CD4-positive, alpha-beta T cell treated with Interleukin-1 beta for 1 hour (primary cell): ENCODE results near the gene CRYAB.
A peak's percentile ranks its signal among the peaks of the same experiment; 100 is the strongest.
"Not testable (repeated sequence)": the region's sequence is repeated elsewhere in the genome, so short reads cannot be mapped to it uniquely, and the experiment has no call there.

Experiments used
- DNase-seq, 2 donors: peaks; one replicate each; pipeline ENCODE4 v3.0.0-alpha.2; 2020 to 2022

CRYAB gene

DNA sequence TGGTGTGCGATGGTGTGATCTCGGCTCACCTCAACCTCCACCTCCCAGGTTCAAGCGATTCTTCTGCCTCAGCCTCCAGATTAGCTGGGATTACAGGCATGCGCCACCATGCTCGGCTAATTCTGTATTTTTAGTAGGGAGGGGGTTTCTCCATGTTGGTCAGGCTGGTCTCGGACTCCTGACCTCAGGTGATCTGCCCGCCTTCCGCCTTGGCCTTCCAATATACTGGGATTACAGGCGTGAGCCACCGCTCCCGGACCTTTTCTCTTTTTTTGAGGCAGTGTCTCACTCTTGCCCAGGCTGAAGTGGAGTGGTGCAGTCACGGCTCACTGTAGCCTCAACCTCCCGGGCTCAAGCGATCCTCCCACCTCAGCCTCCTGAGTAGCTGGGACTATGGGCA, 21.6 kb upstream of the CRYAB start:
- DNase-seq = not testable (repeated sequence)

DNA sequence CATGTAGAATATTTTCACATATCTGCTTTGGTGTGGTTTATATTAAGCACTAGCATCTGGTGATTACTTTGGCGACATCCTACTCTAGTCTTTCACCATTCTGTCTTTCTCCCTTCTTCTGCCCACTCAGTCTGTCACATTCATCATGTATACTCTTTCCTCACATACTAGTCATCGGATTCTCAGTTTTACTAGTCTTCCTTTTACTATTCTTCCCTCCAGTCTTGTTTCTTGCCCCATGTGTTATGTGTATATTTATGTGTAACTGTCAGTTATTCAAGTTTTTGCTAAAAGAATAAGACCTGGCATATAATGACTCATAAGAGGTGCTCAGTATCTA, 21.0 kb upstream of the CRYAB start:
- no peak for DNase-seq

DNA sequence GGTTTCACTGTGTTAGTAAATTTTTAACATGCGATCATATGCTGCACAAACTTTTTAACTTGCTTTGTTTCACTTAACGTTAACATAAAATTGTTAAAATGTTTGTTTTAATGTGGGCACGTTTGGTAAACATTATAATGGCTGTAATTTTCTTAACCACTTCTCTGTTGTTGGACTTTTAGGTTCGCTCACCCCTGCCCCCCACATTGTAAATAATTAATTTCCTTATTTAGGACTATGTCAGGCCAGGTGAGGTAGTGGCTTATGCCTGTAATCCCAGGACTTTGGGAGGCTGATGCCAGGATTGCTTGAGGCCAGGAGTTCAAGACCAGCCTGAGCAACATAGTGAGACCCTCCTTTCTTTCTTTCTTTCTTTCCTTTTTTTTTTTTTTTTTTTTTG, 18.9 kb upstream of the CRYAB start:
- no peak for DNase-seq

DNA sequence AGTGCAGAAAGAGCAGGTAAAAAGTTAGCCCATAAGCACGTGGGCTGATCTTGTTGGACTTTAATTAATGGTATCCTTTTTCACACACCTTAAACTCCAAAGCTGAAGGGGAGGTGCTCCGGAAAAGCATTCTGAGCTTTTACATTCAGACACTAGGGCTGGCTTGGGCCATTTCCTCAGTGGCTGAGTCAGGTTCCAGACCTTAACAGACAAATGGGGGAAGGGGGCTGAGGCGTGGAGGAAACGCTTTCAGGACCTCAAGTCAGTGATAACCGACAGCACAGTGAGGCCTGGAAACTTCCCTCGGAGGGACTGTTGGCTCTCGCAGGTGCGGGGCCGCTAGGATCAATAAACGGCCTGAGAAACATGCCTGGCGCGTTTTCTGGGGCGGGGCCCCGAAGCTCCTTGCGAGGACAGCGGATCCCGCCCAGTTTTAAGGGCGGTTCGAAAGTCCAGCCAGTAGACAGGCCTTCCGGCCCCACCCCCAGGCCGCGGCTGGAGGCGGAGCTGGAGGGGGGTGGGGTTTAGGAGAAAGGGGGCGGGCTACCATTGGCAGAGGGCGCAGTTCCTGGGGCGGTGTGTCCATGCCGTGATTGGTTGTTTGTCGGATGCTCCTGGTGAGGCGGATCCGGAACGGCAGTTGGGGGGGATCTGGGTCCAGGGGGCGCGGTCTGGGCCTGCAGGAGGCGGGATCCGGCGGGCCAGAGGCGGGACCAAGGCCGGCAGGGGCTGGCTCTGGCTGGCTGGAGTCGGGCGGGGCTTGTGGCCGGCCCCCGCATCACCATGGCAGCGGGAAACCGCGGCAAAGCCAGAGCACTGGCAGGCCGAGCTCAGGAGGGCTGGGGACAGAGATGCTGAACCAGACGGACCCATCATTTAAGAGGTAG, 15.2 kb upstream of the CRYAB start:
- DNase-seq = peak; percentile 97 to 98

DNA sequence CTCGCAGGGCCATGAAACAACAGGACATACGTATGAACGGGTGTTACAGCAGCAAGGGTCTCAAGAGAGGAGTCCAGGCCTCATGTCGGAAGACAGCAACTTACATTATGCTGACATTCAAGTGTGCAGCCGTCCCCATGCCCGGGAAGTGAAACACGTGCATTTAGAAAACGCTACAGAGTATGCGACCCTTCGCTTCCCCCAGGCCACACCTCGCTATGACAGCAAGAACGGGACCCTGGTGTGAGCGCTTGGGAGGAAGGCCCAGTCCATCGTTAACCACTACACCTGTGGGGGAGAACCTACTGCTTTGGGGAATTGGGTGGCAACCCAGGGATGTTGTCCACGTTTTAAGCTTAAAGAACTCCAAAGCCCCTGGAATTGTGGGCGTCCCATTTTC, 14.4 kb upstream of the CRYAB start:
- no peak for DNase-seq

DNA sequence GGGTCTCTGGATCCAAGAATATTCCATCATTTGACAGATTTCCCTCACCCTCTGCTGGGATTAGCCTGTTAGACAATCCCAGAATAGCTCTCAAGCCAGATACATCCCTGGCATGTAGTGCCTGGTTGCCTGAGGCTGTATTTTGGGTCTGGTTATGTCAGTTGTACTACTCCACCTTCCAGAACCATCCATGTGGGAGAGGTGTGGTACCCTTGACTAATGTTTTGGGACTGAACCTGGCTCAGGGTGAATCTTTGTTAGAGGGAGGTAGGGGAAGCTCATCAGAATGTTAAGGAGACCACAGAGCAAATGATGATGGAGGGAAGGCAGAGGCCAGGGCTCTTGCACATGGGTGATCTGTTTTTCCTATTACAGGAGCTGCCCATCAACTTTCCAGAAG, 12.4 kb upstream of the CRYAB start:
- DNase-seq = no peak

DNA sequence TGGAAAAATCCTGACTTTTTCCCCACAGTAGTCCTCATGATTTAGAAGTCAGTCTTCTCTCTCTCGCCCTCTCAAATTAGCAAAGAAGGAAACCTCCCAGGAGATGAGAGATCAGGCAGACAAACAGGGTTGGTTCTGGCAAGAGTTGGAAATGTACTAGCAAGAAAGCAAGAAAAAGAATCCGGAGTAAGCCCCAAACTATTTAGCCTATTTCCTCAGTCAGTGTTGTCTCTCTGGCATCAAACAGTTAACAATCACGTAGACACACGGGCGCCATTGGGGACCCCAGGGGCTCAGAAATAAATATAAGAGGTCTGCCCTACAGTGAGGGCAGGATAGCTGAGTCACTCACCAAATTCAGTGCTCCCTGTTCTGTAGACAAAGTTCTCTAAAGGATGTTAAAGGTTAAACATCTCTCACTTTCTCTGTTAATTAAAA, 11.8 kb upstream of the CRYAB start:
- DNase-seq = no peak

DNA sequence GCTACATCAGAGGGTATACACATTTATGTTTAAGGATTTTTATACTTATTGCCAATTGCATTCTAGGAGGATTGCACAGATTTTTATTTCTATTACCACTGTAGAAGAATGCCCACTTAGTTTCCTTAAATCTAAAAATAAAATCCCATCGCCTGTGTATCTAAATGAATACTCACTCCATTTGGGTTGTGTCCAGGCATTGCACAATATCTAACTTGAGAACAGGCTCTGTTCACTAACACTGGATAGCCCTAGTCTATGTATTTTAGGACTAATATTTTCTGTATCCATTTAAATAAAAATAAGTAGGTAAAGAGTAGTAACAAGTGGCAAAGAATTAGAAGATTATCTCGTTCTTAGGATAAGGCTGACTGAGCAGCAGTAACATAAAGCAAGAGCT, 11.2 kb upstream of the CRYAB start:
- DNase-seq = no peak

DNA sequence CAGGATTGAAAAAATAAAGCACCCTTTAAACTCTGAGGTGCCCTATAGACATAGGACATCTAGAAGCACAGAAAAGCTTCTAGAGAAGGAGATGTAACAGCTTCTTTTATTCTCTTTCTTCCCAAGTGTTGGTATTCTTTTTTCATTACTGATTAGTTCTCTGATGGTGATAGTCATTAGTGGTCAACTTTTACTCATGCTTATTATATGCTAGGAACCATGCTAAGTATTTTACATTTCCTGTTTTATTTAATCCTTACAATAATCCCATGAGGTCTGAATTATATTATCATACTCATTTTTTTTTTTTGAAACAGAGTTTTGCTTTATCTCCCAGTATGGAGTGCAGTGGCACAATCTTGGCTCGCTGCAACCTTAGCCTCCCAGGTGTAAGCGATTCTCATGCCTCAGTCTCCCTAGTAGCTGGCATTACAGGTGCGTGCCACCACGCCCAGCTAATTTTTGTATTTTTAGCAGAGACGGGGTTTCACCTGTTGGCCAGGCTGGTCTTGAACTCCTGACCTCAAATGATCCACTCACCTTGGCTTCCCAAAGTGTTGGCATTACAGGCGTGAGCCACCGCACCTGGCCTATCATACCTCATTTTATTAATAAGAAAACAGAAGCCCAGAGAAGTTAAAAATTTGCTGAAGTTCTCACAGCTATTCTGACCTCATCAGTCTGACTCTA, 10.1 kb upstream of the CRYAB start:
- no peak for DNase-seq

DNA sequence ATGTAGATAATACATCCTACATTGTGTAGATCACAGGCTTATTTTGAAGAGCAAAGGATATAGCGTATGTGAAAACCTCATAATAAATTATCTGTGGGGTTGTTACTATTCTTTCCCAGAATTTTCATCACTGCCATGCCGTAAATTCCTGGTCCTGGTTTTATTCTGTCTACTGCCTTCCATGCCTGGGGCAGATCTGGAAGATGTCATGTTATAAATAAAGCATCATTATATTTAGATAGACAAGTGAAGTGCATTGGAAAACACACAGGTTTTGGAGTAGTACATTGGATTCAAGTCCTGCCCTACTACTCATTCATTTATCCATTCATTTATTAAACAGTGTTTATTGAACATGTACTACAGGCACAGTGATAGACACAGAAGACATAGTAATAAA, 9.3 kb upstream of the CRYAB start:
- DNase-seq = no peak

DNA sequence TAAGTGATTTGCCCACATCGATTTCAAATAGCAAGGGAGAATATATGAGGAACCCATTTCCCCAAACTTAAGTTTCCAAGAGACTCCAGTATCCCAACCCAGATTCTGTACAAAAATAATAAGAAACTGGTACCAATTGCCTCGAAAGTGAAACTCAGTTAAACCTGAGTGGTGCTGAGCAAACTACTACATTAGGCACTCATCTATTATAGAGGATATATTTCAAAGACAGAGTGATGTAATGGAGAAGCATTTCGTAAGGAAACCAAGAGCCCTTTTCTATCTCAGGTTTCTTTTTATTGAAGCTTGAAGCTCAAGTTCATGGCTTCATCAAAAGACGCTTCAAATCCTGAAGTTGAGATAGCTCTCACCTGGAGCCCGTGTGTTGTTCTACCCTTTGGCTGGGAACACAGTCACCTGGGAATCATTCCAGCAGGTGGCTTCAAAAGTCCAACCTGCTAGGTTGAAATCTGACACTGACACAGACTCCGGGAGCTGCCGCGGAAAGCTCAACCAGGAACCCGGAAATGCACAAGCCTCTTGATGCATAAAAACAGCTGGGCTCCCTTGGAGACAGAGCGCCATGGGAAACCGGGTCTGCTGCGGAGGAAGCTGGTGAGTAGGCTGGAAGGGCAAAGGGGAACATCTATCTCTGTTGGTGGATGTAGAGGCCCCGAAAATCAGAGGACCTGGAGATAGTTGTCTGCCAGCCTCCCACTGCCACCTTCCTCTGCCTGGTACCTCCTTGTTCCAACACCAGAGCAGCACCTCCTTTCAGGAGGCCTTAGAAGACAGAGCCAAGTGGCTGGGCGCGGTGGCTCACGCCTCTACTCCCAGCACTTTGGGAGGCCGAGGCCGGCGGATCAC, 7.1 kb upstream of the CRYAB start, which contains the start of gene C11orf52:
Gene C11orf52, plus strand, starts transcription at position 524 of the 867 bp plus-strand sequence. Its CDS starts 60 bp downstream, at position 584.
- no peak for DNase-seq

DNA sequence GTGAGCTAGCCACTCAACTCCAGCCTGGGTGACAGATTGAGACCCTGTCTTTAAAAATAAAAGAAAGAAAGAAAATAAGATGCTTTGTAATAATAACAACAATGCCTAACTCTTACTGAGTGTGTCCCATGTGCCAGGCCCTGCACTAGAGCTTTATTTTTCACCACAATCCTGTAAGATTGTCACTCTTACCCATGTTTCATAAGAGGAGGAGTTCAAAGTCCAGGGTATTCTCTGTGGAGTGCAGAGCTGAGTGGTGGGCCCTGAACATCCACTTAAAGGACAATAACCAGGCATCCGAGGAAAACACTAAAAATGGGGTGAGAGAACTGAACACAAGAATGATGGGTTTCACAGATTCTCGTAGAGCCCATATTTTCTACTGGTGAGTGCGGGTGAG, 6.2 kb upstream of the CRYAB start:
- no peak for DNase-seq

DNA sequence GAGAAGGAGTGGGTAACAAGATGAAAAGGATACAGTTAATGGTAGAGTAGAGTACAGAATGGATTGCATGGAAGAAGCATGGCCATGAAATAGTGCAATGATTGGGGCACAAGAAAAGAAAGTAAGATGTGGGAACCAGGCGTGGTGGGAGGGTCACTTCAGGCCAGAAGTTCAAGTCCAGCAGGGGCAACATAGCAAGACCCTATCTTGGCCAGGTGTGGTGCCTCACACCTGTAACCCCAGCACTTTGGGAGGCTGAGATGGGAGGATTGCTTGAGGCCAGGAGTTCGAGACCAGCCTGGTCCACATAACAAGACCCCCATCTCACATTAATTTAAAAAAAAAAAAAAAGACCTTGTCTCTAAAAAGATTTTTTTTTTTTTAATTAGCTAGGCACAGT, 5.7 kb upstream of the CRYAB start:
- DNase-seq = no peak

DNA sequence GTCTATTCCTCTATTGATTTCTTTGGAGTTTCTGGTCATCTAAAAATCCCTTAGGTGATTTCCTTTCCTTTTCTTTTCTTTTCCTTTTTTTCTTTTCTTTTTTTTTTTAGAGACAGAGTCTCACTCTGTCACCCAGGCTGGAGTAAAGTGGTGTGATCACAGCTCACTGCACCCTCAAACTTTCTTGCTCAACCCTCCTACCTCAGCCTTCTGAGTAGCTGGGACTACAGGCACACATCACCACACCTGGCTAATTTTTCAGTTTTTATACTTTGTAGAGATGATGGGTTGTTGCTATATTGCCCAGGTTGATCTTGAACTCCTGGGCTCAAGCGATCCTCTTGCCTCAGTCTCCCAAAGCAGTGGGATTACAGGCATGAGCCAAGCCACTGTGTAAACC, 5.2 kb upstream of the CRYAB start:
- no peak for DNase-seq

DNA sequence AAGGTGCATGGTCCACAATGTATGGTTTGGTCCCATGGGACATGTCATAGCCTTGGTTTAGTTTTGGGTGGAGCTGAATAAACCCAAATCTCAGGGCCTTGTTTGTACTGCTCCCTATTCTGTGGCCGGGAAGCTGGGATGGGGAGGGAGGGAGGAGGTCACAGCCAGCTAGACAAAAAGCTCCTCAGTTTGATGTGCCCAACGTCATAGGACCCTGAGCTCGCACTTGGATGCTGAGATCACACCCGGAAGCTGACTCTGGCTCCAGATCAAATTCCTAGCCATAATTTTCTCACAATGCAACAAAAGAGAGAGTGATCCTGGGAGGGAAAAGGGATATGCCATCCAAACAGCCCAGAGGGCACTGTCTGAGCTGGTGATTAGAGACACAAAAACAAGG, 2.4 kb upstream of the CRYAB start:
- DNase-seq = no peak

DNA sequence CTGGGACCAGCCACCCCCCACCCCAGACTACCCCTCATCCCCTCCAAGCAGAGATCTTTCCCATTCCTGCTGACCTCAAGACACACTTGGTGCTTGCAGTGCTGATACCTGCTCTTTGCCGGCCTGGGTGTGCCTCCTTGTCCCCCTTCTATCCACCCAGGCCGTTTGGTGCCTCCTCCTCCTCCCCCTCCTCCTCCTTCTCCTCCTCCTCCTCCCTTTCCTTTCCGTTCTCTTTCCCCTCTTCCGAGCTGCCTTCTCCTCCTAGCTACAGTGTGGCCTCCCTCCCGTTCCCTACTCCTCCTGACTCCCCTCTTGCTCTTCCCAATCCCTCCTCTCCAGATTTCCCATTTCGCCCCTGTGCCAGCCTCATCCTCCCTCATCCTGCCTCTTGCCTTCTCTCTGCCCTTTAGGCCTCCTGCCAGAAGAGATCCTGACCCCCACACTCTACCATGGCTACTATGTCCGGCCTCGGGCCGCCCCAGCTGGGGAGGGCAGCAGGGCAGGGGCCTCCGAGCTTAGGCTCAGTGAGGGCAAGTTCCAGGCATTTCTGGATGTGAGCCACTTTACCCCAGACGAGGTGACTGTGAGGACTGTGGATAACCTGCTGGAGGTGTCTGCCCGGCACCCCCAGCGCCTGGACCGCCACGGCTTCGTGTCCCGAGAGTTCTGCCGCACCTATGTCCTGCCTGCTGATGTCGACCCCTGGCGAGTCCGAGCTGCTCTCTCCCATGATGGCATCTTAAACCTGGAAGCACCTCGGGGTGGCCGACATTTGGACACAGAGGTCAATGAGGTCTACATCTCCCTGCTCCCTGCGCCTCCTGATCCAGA, 1.7 kb upstream of the CRYAB start:
- no peak for DNase-seq

DNA sequence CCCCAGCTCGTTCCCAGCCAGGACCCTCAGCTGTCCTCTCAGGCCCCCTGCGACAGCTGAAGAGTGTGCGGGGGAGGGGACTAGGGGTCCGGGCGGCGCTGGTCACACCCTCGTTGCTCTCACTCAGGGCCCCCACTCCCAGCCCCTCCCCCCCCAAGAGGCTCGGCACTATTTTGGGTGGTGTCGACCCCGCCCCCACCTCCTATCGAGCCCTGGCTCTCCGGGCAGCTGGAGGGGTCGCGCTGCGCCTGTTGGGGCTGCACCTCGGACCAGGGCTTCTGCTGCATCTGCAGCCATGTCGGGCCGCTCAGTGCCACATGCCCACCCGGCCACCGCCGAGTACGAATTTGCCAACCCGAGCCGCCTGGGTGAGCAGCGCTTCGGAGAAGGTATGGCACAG, 965 bp upstream of the CRYAB start, which contains the start of gene HSPB2:
Gene HSPB2, plus strand, starts transcription at position 200 of the 400 bp plus-strand sequence. Its CDS starts 96 bp downstream, at position 296.
- no peak for DNase-seq

DNA sequence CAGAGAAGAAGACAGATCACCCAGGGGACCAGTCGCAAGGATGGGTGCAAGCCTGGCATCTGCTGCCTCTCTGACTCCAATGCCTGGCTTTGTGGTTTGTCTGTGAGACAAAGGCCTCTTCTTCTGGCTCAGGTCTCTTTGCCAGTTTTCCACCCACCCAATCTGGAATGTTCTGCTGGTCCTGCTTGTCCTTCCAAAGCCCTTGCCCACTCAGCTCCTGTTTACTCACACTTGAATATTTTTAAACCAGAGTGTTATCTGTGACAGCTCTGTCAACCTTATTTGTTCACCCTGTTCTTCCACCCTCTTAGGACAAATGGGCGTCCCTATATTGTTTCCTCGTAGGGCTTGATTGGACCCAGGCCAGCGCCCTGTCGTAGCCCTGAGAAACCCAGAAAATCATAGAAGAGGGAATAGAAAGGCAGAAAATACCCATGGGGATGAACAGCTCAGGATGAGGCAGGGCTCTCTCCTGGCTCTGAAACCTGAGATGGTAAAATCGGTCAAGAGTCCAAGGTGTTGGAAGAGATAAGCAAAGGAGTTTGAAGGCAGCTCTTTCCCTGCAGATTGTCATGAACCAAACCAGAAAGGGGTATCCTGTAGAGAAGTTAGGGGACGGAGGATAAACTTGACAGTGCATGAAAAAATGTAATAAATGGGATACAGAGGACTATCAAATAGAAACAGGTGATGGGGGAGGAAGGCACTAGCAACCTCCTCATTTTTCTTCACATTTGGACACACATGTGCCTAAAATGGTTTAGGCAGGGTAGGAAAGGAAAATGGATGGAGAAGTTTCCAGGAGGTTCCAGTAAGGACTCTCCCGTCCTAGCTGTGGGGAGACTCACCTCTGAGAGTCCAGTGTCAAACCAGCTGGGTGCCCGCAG, 651 bp downstream of the CRYAB start:
- DNase-seq = no peak

DNA sequence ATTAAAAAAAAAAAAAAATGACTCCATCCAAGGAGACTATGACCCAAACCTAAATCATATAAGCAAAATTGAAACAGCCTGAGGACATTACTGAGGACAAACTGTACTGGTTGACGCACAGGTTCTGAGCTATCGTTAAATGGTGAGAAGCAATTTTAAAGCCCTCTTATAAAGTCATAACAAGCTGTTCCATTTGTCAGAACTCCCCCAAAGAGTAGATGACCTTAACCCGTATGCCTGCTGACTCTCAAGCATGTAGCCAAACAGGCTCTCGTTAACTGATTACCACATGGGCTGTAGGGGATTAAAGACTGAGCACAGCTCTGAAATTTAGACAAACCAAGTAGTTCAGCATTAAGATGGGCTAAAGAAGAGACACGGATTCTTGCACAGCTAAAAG, 2.2 kb downstream of the CRYAB start:
- no peak for DNase-seq

DNA sequence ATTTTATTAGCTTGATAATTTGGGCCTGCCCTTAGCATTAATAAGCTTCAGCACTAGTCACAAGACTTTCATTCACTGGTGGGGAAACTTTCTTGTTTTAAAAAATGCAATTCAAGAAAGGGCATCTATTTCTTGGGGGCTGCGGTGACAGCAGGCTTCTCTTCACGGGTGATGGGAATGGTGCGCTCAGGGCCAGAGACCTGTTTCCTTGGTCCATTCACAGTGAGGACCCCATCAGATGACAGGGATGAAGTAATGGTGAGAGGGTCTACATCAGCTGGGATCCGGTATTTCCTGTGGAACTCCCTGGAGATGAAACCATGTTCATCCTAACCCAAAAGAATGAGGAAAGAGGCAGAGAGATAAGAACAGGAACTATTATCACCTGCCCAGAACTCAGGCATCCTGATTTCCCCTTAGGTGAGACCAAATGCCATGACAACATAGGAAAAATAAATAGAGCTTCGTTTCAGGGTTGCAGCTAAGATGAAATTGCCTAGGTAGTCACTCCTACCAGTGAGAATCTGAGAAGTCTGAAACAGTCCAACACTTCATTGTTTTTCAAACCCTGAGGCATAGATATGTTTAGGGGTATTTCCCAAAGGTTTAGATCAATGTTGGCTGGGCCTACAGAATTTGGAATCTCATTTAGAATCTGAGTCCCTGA, 2.8 kb downstream of the CRYAB start:
- DNase-seq = no peak

DNA sequence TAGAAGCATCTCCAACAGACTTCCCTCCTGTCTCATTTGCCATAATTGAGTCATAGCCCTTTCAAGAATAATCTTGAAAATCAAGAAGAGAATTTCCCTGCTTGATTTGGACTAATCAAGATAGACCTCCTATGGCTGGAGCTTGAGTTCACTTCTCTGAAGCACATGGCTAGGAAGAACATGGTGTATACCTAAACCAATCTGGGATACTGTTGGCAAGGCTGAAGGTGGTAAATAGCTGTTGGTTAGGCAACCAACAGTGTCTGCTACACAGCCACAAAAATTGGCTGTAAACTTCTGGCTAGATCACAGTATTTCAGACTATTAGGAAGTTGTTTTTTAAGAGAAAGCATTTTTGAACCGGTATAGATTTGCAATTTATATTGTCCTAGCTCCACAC, 4.9 kb downstream of the CRYAB start:
- no peak for DNase-seq
